WTC11 (cell line): Measurements from ENCODE around the gene ATP12A. TPM values are rescaled to one million over a fixed set of nuclear protein-coding genes. Genes with fewer than 3 reads are reported as not detected.

Experiments
- ATAC-seq: fragments of 200-7000 bp; cut with Tn5 transposase; 2 replicates; pipeline ENCODE4 v1.10.0; 2021; ENCODE audit warnings: mild to moderate bottlenecking, moderate library complexity
- CTCF ChIA-PET: fragments of 300-600 bp; sonication (Branson Sonifier 250); formaldehyde crosslinking; loops from one replicate; lab custom pipeline; 2021; ENCODE audit warnings: antibody characterized with exemption; lab: Charles Lee
- POLR2A ChIA-PET: fragments of 350-600 bp; sonication (Branson Sonifier 250); formaldehyde crosslinking; loops from one replicate; lab custom pipeline; 2021; ENCODE audit warnings: antibody characterized with exemption; lab: Charles Lee
- DNase-seq: peaks from one replicate; pipeline ENCODE4 v3.0.0; 2021; ENCODE audit warnings: low spot score
- H3K27ac Mint-ChIP-seq: 2 replicates; pipeline ENCODE4 v1.8.0; 2021; ENCODE audit warnings: mixed read lengths
- H3K27me3 Mint-ChIP-seq: 2 replicates; pipeline ENCODE4 v1.8.0; 2021; ENCODE audit warnings: low read depth, mild to moderate bottlenecking, moderate library complexity, mixed read lengths
- H3K36me3 Mint-ChIP-seq: 2 replicates; pipeline ENCODE4 v1.8.0; 2021; ENCODE audit warnings: mixed read lengths
- H3K4me1 Mint-ChIP-seq: 2 replicates; pipeline ENCODE4 v1.8.0; 2022; ENCODE audit warnings: mixed read lengths
- H3K4me3 Mint-ChIP-seq: 2 replicates; pipeline ENCODE4 v1.8.0; 2021; ENCODE audit warnings: mild to moderate bottlenecking, moderate library complexity, mixed read lengths
- H3K9me3 Mint-ChIP-seq: 2 replicates; pipeline ENCODE4 v1.8.0; 2021; ENCODE audit warnings: mixed read lengths
- ETV6 ChIP-seq: sonication (generic); formaldehyde crosslinking; IDR thresholded peaks from 2 replicates; pipeline ENCODE4 v1.8.1; 2022; ENCODE audit warnings: mild to moderate bottlenecking, missing genetic modification reagents
- FOXP1 ChIP-seq: sonication (generic); formaldehyde crosslinking; IDR thresholded peaks from 2 replicates; pipeline ENCODE4 v1.8.0; 2022; ENCODE audit warnings: missing genetic modification reagents, mild to moderate bottlenecking, moderate library complexity, borderline replicate concordance
- KAT7 ChIP-seq: sonication (generic); formaldehyde crosslinking; IDR thresholded peaks from 2 replicates; pipeline ENCODE4 v1.8.1; 2023; ENCODE audit warnings: missing genetic modification reagents, mild to moderate bottlenecking, borderline replicate concordance
- MYBL2 ChIP-seq: sonication (generic); formaldehyde crosslinking; IDR thresholded peaks from 2 replicates; pipeline ENCODE4 v1.8.1; 2023; ENCODE audit warnings: mild to moderate bottlenecking, moderate library complexity, missing genetic modification reagents
- NFYB ChIP-seq: sonication (generic); formaldehyde crosslinking; conservative IDR thresholded peaks from 2 replicates; pipeline ENCODE4 v1.8.0; 2022; ENCODE audit warnings: low read depth, missing genetic modification reagents
- NR3C1 ChIP-seq: sonication (generic); formaldehyde crosslinking; conservative IDR thresholded peaks from 2 replicates; pipeline ENCODE4 v1.8.1; 2023; ENCODE audit warnings: low read depth, mild to moderate bottlenecking, missing genetic modification reagents
- TCF7 ChIP-seq: sonication (generic); formaldehyde crosslinking; IDR thresholded peaks from 2 replicates; pipeline ENCODE4 v1.8.0; 2022; ENCODE audit warnings: mild to moderate bottlenecking, low read depth, missing genetic modification reagents, moderate library complexity
- TP53 ChIP-seq: sonication (generic); formaldehyde crosslinking; IDR thresholded peaks from 2 replicates; pipeline ENCODE4 v1.8.1; 2023; ENCODE audit warnings: mild to moderate bottlenecking, missing genetic modification reagents
- ZBTB21 ChIP-seq: sonication (generic); formaldehyde crosslinking; IDR thresholded peaks from 2 replicates; pipeline ENCODE4 v1.8.1; 2023; ENCODE audit warnings: mild to moderate bottlenecking, missing genetic modification reagents, borderline replicate concordance
- ZNF232 ChIP-seq: sonication (generic); formaldehyde crosslinking; IDR thresholded peaks from 2 replicates; pipeline ENCODE4 v1.8.0; 2022; ENCODE audit warnings: mild to moderate bottlenecking, missing genetic modification reagents
- ZNF263 ChIP-seq: sonication (generic); formaldehyde crosslinking; IDR thresholded peaks from 2 replicates; pipeline ENCODE4 v1.8.1; 2022; ENCODE audit warnings: low read depth, mild to moderate bottlenecking, moderate library complexity, missing genetic modification reagents
- ZNF317 ChIP-seq: sonication (generic); formaldehyde crosslinking; IDR thresholded peaks from 2 replicates; pipeline ENCODE4 v1.8.1; 2023; ENCODE audit warnings: low read depth, mild to moderate bottlenecking, moderate library complexity, missing genetic modification reagents, borderline replicate concordance
- total RNA-seq: library from RNA; stranded (reverse); gene quantifications from 3 replicates; pipeline ENCODE4 v1.2.3, GENCODE V29; 2021
- TF ChIP-seq, protein P1 (sequence below): sonication (generic); formaldehyde crosslinking; IDR thresholded peaks from 2 replicates; pipeline ENCODE4 v1.8.0; 2022; ENCODE audit warnings: mild to moderate bottlenecking, missing genetic modification reagents
- TF ChIP-seq, protein P2 (sequence below): fragments of 250-450 bp; sonication (Bioruptor Pico); IDR thresholded peaks from 2 replicates; pipeline ENCODE4 v2.1.2; 2022; ENCODE audit warnings: mild to moderate bottlenecking, moderate library complexity
- TF ChIP-seq, protein P3 (sequence below): sonication (generic); formaldehyde crosslinking; IDR thresholded peaks from 2 replicates; pipeline ENCODE4 v1.8.1; 2023; ENCODE audit warnings: mild to moderate bottlenecking, missing genetic modification reagents, moderate library complexity
- TF ChIP-seq, protein P4 (sequence below): sonication (generic); formaldehyde crosslinking; IDR thresholded peaks from 2 replicates; pipeline ENCODE4 v1.8.1; 2023; ENCODE audit warnings: mild to moderate bottlenecking, moderate library complexity, missing genetic modification reagents
- TF ChIP-seq, protein P5 (sequence below): fragments of 250-450 bp; sonication (Bioruptor Pico); conservative IDR thresholded peaks from 2 replicates; pipeline ENCODE4 v1.9.0; 2021; ENCODE audit warnings: mild to moderate bottlenecking
- TF ChIP-seq, protein P6 (sequence below): fragments of 250-450 bp; sonication (Bioruptor Pico); IDR thresholded peaks from 2 replicates; pipeline ENCODE4 v1.9.0; 2021; ENCODE audit warnings: moderate library complexity, mild to moderate bottlenecking, inconsistent platforms, borderline replicate concordance
- TF ChIP-seq, protein P7 (sequence below): sonication (generic); formaldehyde crosslinking; conservative IDR thresholded peaks from 2 replicates; pipeline ENCODE4 v1.8.1; 2022; ENCODE audit warnings: mild to moderate bottlenecking, missing genetic modification reagents
- TF ChIP-seq, protein P8 (sequence below): sonication (generic); formaldehyde crosslinking; IDR thresholded peaks from 2 replicates; pipeline ENCODE4 v1.8.0; 2022; ENCODE audit warnings: mild to moderate bottlenecking, missing genetic modification reagents
- TF ChIP-seq, protein P9 (sequence below): fragments of 250-450 bp; sonication (Bioruptor Pico); IDR thresholded peaks from 2 replicates; pipeline ENCODE4 v1.8.0; 2021; ENCODE audit warnings: mild to moderate bottlenecking
- TF ChIP-seq, protein P10 (sequence below): sonication (generic); formaldehyde crosslinking; conservative IDR thresholded peaks from 2 replicates; pipeline ENCODE4 v1.8.1; 2023; ENCODE audit warnings: mild to moderate bottlenecking, low read depth, missing genetic modification reagents, moderate library complexity

ATP12A gene
- total RNA-seq, 1 experiment from 2014 or later, result 1.4 TPM

DNA sequence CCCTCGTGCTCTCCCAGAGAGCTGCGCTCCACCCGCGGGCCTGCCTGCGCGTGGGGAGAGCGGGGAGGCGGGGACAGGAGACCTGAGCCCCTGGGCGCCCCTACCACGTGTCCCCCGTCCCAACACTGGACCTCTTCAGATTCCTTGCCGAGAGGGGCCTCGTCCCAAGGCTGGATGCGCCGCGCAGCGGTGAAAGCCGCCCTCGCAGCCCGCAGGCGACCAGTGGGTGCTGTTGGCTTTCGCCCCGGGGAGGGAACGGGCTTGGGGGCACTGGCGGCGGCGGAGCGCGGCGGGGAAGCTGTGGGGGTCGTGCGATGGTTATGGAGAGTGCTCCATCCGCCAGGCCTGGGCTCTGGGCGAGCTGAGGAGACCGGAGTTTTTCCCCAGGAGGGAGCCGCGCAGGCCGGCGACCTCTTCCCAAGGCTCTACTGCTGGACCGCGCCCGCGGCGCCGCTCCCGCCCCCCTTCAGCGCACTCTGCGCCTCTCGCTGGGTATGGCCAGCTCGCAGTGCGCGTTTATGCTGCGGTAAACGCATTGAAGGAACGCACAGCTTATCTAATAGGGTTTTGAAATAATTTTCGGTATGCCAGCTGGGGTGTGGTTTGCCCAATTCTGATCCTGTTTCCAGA, 66.5 kb downstream of the ATP12A start:
- Mint-ChIP-seq H3K4me1 (peaks cover 20% of the 10 kb centered on the region), H3K4me3 (peak overlapping the region; percentile 74), H3K36me3 (no peaks in the 10 kb centered on the region), H3K27ac (no peak overlapping the region), H3K27me3 (peaks cover 89% of the 10 kb centered on the region), H3K9me3 (no peaks in the 10 kb centered on the region)
- POLR2A ChIA-PET, result no interaction called here
- CTCF ChIA-PET, result interaction anchor here (0.7 to 2.3 kb wide), 8 partner anchors 15 to 249 kb away, joined by 3 to 8 read pairs (median 4); no protein-coding TSS in a partner anchor
- peak; percentile 63 for DNase-seq
- ATAC-seq, result peak; percentile 55
- 0 out of 2 replicates have a peak, but pooled peaks have one; percentile 5 for TF ChIP-seq FOXP1 (CRISPR knock-in tag)
- no peak for TF ChIP-seq KAT7 (CRISPR knock-in tag)
- TF ChIP-seq, protein P1, sequence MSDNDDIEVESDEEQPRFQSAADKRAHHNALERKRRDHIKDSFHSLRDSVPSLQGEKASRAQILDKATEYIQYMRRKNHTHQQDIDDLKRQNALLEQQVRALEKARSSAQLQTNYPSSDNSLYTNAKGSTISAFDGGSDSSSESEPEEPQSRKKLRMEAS (CRISPR knock-in tag), result peak; percentile 81; the same call in 1 of the 2 replicates
- TF ChIP-seq, protein P2, sequence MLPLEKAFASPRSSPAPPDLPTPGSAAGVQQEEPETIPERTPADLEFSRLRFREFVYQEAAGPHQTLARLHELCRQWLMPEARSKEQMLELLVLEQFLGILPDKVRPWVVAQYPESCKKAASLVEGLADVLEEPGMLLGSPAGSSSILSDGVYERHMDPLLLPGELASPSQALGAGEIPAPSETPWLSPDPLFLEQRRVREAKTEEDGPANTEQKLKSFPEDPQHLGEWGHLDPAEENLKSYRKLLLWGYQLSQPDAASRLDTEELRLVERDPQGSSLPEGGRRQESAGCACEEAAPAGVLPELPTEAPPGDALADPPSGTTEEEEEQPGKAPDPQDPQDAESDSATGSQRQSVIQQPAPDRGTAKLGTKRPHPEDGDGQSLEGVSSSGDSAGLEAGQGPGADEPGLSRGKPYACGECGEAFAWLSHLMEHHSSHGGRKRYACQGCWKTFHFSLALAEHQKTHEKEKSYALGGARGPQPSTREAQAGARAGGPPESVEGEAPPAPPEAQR, result no peak
- no peak for TF ChIP-seq TP53 (CRISPR knock-in tag)
- no peak for TF ChIP-seq ZBTB21 (CRISPR knock-in tag)
- TF ChIP-seq, protein P3, sequence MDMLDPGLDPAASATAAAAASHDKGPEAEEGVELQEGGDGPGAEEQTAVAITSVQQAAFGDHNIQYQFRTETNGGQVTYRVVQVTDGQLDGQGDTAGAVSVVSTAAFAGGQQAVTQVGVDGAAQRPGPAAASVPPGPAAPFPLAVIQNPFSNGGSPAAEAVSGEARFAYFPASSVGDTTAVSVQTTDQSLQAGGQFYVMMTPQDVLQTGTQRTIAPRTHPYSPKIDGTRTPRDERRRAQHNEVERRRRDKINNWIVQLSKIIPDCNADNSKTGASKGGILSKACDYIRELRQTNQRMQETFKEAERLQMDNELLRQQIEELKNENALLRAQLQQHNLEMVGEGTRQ, result peak; percentile 64
- TF ChIP-seq, protein P4, sequence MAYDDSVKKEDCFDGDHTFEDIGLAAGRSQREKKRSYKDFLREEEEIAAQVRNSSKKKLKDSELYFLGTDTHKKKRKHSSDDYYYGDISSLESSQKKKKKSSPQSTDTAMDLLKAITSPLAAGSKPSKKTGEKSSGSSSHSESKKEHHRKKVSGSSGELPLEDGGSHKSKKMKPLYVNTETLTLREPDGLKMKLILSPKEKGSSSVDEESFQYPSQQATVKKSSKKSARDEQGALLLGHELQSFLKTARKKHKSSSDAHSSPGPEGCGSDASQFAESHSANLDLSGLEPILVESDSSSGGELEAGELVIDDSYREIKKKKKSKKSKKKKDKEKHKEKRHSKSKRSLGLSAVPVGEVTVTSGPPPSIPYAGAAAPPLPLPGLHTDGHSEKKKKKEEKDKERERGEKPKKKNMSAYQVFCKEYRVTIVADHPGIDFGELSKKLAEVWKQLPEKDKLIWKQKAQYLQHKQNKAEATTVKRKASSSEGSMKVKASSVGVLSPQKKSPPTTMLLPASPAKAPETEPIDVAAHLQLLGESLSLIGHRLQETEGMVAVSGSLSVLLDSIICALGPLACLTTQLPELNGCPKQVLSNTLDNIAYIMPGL (CRISPR knock-in tag), result peak; percentile 36; the same call in 1 of the 2 replicates
- TF ChIP-seq NR3C1 (CRISPR knock-in tag), result no peak
- TF ChIP-seq, protein P5, sequence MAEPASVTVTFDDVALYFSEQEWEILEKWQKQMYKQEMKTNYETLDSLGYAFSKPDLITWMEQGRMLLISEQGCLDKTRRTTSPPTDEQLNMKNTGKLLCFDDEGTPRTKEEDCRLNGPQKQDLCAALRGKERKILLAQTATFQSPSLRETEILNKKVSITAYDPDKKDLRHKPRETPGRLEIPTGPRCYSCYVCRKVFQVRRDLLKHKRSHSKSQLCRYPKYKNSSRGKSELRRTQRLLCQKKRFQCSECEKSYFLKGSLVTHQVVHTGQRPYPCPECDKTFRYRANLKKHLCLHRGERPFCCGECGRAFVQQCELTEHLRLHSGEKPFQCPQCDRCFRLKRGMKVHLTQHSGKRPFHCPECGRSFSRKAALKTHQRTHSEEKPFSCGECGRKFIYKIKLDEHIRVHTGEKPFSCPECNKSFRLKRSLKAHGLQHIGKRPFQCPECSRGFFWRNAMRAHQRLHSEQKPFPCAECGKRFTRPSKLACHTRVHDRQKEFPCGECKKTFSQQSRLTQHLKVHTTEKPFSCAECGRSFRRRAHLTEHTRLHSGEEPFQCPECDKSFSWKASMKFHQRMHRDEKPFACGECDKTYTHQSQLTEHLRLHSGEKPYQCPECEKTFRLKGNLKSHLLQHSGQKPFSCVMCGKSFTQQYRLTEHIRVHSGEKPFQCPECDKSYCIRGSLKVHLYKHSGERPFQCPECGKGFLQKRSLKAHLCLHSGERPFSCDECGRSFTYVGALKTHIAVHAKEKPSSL (CRISPR knock-in tag), result no peak
- TF ChIP-seq, protein P6, sequence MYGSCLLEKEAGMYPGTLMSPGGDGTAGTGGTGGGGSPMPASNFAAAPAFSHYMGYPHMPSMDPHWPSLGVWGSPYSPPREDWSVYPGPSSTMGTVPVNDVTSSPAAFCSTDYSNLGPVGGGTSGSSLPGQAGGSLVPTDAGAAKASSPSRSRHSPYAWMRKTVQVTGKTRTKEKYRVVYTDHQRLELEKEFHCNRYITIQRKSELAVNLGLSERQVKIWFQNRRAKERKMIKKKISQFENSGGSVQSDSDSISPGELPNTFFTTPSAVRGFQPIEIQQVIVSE, result no peak
- TF ChIP-seq NFYB (CRISPR knock-in tag), result no peak
- no peak for TF ChIP-seq ZNF317 (CRISPR knock-in tag)
- TF ChIP-seq, protein P7, sequence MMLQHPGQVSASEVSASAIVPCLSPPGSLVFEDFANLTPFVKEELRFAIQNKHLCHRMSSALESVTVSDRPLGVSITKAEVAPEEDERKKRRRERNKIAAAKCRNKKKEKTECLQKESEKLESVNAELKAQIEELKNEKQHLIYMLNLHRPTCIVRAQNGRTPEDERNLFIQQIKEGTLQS (CRISPR knock-in tag), result no peak
- TF ChIP-seq, protein P8, sequence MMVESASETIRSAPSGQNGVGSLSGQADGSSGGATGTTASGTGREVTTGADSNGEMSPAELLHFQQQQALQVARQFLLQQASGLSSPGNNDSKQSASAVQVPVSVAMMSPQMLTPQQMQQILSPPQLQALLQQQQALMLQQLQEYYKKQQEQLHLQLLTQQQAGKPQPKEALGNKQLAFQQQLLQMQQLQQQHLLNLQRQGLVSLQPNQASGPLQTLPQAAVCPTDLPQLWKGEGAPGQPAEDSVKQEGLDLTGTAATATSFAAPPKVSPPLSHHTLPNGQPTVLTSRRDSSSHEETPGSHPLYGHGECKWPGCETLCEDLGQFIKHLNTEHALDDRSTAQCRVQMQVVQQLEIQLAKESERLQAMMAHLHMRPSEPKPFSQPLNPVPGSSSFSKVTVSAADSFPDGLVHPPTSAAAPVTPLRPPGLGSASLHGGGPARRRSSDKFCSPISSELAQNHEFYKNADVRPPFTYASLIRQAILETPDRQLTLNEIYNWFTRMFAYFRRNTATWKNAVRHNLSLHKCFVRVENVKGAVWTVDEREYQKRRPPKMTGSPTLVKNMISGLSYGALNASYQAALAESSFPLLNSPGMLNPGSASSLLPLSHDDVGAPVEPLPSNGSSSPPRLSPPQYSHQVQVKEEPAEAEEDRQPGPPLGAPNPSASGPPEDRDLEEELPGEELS (CRISPR knock-in tag), result 0 out of 2 replicates have a peak, but pooled peaks have one; percentile 18
- TF ChIP-seq, protein P9, sequence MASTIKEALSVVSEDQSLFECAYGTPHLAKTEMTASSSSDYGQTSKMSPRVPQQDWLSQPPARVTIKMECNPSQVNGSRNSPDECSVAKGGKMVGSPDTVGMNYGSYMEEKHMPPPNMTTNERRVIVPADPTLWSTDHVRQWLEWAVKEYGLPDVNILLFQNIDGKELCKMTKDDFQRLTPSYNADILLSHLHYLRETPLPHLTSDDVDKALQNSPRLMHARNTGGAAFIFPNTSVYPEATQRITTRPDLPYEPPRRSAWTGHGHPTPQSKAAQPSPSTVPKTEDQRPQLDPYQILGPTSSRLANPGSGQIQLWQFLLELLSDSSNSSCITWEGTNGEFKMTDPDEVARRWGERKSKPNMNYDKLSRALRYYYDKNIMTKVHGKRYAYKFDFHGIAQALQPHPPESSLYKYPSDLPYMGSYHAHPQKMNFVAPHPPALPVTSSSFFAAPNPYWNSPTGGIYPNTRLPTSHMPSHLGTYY, result no peak
- TF ChIP-seq MYBL2 (CRISPR knock-in tag), result 0 out of 2 replicates have a peak, but pooled peaks have one; percentile 5
- 0 out of 2 replicates have a peak, but pooled peaks have one; percentile 52 for TF ChIP-seq ZNF263 (CRISPR knock-in tag)
- no peak for TF ChIP-seq ETV6 (CRISPR knock-in tag)
- TF ChIP-seq ZNF232 (CRISPR knock-in tag), result no peak; the same call in 1 of the 2 replicates
- TF ChIP-seq TCF7 (CRISPR knock-in tag), result no peak
- TF ChIP-seq, protein P10, sequence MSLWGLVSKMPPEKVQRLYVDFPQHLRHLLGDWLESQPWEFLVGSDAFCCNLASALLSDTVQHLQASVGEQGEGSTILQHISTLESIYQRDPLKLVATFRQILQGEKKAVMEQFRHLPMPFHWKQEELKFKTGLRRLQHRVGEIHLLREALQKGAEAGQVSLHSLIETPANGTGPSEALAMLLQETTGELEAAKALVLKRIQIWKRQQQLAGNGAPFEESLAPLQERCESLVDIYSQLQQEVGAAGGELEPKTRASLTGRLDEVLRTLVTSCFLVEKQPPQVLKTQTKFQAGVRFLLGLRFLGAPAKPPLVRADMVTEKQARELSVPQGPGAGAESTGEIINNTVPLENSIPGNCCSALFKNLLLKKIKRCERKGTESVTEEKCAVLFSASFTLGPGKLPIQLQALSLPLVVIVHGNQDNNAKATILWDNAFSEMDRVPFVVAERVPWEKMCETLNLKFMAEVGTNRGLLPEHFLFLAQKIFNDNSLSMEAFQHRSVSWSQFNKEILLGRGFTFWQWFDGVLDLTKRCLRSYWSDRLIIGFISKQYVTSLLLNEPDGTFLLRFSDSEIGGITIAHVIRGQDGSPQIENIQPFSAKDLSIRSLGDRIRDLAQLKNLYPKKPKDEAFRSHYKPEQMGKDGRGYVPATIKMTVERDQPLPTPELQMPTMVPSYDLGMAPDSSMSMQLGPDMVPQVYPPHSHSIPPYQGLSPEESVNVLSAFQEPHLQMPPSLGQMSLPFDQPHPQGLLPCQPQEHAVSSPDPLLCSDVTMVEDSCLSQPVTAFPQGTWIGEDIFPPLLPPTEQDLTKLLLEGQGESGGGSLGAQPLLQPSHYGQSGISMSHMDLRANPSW (CRISPR knock-in tag), result no peak
